Fibroblast of villous mesenchyme (primary cell): Measurements from ENCODE around the gene RBM20. TPM values are rescaled to one million over a fixed set of nuclear protein-coding genes. Genes with fewer than 3 reads are reported as not detected.

Experiments
- DNase-seq: peaks from one replicate; pipeline ENCODE4 v3.0.0-alpha.2; 2010; ENCODE audit warnings: low read depth
- H3K4me3 ChIP-seq: 2 replicates; pipeline ENCODE4 v1.5.1; 2011; ENCODE audit warnings: low read depth, mild to moderate bottlenecking, low read length
- CTCF ChIP-seq: IDR thresholded peaks from 2 replicates; pipeline ENCODE4 v1.5.1; 2012; ENCODE audit warnings: low read depth, mild to moderate bottlenecking, low read length; ENCODE audit not compliant: insufficient read depth
- total RNA-seq: library from RNA; depleted of rRNA; stranded (reverse); fragments of >200 nt; gene quantifications from 2 replicates; pipeline ENCODE4 v1.2.3, GENCODE V29; 2012

RBM20 gene
- total RNA-seq, 1 donor = under 0.01 TPM

DNA sequence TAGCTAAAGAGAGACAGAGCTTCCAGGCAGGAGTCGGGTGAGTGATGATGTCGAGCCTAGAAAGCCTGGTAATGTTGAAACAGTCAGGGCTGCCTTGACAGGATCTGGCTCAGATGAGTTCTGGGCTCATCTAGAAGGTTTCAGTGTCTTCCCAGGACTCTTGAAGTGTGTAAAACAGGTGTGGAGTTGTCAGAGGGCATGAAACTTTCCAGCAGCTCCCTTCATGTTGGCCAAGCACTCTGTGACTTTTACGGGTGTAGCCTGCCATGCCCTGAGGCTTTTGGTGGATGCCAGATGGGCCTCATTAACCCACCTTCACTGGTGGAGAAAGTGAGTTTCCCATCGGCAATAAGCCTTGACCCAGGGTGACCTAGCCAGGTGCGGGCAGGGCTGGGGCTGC lies 161.2 kb downstream of the RBM20 start:
- DNase-seq = no peak
- no peak overlapping the region for H3K4me3 ChIP-seq
- no peak for TF ChIP-seq CTCF

DNA sequence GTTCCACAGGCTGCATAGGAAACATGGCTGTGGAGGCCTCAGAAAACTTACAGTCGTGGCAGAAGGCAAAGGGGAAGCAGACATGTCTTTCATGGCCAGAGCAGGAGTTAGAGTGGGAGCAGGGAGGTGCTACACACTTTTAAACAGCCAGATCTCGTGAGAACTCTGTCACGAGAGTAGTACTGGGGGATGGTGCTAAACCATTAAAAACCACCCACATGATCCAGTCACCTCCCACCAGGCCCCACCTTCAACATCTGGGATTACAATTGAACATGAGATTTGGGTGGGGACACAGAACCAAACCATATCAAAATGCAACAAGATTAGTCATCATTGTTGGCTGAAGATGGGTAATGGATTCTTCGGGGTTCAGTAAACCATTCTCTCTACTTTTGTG lies 162.2 kb downstream of the RBM20 start:
- no peak for DNase-seq
- no peak for TF ChIP-seq CTCF
- no peak overlapping the region for H3K4me3 ChIP-seq

DNA sequence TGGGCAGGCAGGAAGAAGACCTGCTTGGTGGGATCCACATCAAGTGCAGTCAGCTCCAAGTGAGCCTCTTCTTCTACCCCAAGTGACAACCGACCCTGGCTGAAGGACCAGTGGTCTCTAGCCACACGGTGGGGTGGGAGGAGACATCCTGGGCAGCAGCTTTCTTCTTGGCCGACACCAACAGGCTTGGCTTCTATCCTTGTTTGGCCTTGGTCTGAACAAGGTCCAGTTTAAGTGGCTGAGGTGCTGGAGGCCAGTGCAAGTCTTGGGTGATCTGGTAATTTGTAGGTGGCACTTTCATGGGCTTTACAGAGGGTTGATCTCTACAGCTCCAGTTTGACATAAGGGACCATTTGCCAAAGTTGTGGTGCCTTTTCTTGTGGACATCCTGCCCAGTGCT lies 164.0 kb downstream of the RBM20 start:
- no peak for DNase-seq
- TF ChIP-seq CTCF = no peak
- no peak overlapping the region for H3K4me3 ChIP-seq

- no peak overlapping the region for H3K4me3 ChIP-seq
- TF ChIP-seq CTCF = no peak
- no peak for DNase-seq
These were observed 164.5 kb downstream of the RBM20 start for GRCh38 chr10:110808615-110809014.

GRCh38 chr10:110810625-110811024 lies 166.5 kb downstream of the RBM20 start:
- no peak for TF ChIP-seq CTCF
- no peak overlapping the region for H3K4me3 ChIP-seq
- DNase-seq = no peak

GRCh38 chr10:110811791-110812581 lies 167.8 kb downstream of the RBM20 start:
- TF ChIP-seq CTCF = no peak
- DNase-seq = no peak

GRCh38 chr10:110812583-110812982 lies 168.4 kb downstream of the RBM20 start:
- no peak overlapping the region for H3K4me3 ChIP-seq
- TF ChIP-seq CTCF = no peak
- DNase-seq = no peak

More at GRCh38 chr10:110811791-110812581, 167.8 kb downstream of the RBM20 start:
- H3K4me3 ChIP-seq = no peak overlapping the region
